Parathyroid adenoma (tissue), 2 donors: ENCODE results near the gene TACC3.

Experiments
- H2AFZ ChIP-seq: fragments of 300-600 bp; sonication (generic); one replicate; pipeline ENCODE4 v1.7.0; 2017; ENCODE audit warnings: antibody characterized with exemption, mild to moderate bottlenecking
- H3K27ac ChIP-seq: fragments of 300-600 bp; sonication (generic); one replicate; pipeline ENCODE4 v1.7.0; 2017
- H3K27me3 ChIP-seq: fragments of 300-600 bp; sonication (generic); one replicate; pipeline ENCODE4 v1.7.0; 2017; ENCODE audit warnings: low read length; ENCODE audit not compliant: control insufficient read depth, insufficient read depth
- H3K36me3 ChIP-seq: fragments of 300-600 bp; sonication (generic); one replicate; pipeline ENCODE4 v1.7.0; 2017; ENCODE audit warnings: low read length; ENCODE audit not compliant: control insufficient read depth, insufficient read depth
- H3K4me1 ChIP-seq: fragments of 300-600 bp; sonication (generic); one replicate; pipeline ENCODE4 v1.7.0; 2017; ENCODE audit warnings: control low read depth
- H3K4me2 ChIP-seq: fragments of 300-600 bp; sonication (generic); one replicate; pipeline ENCODE4 v1.7.0; 2017; ENCODE audit warnings: low read length
- H3K4me3 ChIP-seq: fragments of 300-600 bp; sonication (generic); one replicate; pipeline ENCODE4 v1.7.0; 2017; ENCODE audit warnings: low read depth, low read length
- H3K79me2 ChIP-seq: fragments of 300-600 bp; sonication (generic); one replicate; pipeline ENCODE4 v1.7.0; 2017; ENCODE audit warnings: control low read depth
- H3K9ac ChIP-seq: fragments of 300-600 bp; sonication (generic); one replicate; pipeline ENCODE4 v1.7.0; 2017; ENCODE audit warnings: mild to moderate bottlenecking
- H3K9me3 ChIP-seq: fragments of 300-600 bp; sonication (generic); one replicate; pipeline ENCODE4 v1.7.0; 2017; ENCODE audit warnings: low read length; ENCODE audit not compliant: control insufficient read depth
- TF ChIP-seq, protein P1 (sequence below): fragments of 300-600 bp; sonication (generic); IDR thresholded peaks from one replicate; pipeline ENCODE4 v1.7.0; 2017; ENCODE audit warnings: antibody characterized with exemption, mild to moderate bottlenecking
- donor health status: primary hyperparathyroidism.

Gene TACC3

DNA sequence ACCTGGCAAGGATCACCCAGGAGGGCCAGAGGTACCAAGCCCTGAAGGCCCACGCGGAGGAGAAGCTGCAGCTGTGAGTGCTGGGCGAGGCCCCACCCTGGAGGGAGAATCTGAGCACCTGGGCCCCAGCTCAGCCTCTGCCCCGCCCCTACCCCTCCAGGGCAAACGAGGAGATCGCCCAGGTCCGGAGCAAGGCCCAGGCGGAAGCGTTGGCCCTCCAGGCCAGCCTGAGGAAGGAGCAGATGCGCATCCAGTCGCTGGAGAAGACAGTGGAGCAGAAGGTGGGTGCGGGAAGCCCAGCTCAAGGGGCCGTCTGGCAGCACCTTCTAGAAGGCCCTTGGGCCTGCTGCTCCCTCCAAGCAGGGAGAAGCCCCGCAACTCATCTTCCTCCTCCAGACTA, 23.2 kb downstream of the TACC3 start:
- H3K9ac ChIP-seq = no peak overlapping the region
- no peak overlapping the region for H3K4me3 ChIP-seq
- no peak overlapping the region for H3K27ac ChIP-seq
- H3K4me2 ChIP-seq = no peak overlapping the region
- no peaks in the 10 kb centered on the region for H3K4me1 ChIP-seq
- no peaks in the 10 kb centered on the region for H3K79me2 ChIP-seq
- TF ChIP-seq, protein P1, sequence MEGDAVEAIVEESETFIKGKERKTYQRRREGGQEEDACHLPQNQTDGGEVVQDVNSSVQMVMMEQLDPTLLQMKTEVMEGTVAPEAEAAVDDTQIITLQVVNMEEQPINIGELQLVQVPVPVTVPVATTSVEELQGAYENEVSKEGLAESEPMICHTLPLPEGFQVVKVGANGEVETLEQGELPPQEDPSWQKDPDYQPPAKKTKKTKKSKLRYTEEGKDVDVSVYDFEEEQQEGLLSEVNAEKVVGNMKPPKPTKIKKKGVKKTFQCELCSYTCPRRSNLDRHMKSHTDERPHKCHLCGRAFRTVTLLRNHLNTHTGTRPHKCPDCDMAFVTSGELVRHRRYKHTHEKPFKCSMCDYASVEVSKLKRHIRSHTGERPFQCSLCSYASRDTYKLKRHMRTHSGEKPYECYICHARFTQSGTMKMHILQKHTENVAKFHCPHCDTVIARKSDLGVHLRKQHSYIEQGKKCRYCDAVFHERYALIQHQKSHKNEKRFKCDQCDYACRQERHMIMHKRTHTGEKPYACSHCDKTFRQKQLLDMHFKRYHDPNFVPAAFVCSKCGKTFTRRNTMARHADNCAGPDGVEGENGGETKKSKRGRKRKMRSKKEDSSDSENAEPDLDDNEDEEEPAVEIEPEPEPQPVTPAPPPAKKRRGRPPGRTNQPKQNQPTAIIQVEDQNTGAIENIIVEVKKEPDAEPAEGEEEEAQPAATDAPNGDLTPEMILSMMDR = no peak
- H3K27me3 ChIP-seq = no peaks in the 10 kb centered on the region
- no peaks in the 10 kb centered on the region for H3K9me3 ChIP-seq
- no peak overlapping the region for H2AFZ ChIP-seq
- H3K36me3 ChIP-seq = no peaks in the 10 kb centered on the region

DNA sequence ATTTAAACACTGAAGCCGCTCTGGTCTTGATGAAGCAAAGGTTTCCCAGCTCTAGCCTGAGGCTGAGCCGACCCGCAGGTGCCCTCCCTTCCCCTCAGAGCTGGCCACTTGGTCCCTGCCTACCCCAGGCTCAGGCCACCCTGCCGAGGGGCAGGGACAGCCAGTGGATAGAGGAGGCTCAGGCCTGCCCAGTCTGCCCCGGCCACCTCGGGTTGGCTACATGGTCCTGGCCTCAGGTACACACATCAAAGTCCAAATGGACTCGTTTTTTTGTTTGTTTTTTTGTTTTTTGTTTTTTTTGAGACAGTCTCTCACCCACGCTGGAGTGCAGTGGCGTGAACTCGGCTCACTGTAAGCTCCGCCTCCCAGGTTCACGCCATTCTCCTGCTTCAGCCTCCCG, 23.8 kb downstream of the TACC3 start:
- Histone ChIP-seq H3K36me3 (no peaks in the 10 kb centered on the region), H3K4me1 (no peaks in the 10 kb centered on the region), H3K4me2 (no peak overlapping the region), H2AFZ (no peak overlapping the region), H3K9ac (no peak overlapping the region), H3K27ac (no peak overlapping the region), H3K9me3 (no peaks in the 10 kb centered on the region), H3K27me3 (no peaks in the 10 kb centered on the region), H3K4me3 (no peak overlapping the region), H3K79me2 (no peaks in the 10 kb centered on the region)
- TF ChIP-seq, protein P1 = no peak

DNA sequence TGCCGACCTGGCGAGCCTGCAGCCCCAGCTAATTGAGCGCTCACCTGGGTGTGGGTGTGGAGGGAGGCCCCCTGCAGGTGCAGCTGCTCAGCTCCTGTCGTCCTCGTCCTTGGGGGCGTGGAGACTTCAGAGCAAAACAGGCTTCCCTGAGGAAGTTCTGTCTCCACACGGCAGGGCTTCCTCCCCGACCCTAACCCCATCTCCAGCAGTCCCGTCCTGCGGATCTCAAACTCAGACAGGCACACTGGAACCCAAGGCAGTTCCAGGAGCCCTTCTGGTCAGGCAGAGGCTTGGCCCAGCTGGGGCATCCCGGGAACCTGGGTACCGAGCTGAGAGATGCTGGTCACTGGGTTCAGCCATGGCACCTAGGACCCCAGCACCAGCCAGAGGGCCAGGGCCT, 24.4 kb downstream of the TACC3 start:
- Histone ChIP-seq H3K4me1 (no peaks in the 10 kb centered on the region), H3K79me2 (no peaks in the 10 kb centered on the region), H3K4me3 (no peak overlapping the region), H3K4me2 (no peak overlapping the region), H3K27me3 (no peaks in the 10 kb centered on the region), H3K9me3 (no peaks in the 10 kb centered on the region), H3K36me3 (no peaks in the 10 kb centered on the region), H3K9ac (no peak overlapping the region), H2AFZ (no peak overlapping the region), H3K27ac (no peak overlapping the region)
- TF ChIP-seq, protein P1 = no peak

DNA sequence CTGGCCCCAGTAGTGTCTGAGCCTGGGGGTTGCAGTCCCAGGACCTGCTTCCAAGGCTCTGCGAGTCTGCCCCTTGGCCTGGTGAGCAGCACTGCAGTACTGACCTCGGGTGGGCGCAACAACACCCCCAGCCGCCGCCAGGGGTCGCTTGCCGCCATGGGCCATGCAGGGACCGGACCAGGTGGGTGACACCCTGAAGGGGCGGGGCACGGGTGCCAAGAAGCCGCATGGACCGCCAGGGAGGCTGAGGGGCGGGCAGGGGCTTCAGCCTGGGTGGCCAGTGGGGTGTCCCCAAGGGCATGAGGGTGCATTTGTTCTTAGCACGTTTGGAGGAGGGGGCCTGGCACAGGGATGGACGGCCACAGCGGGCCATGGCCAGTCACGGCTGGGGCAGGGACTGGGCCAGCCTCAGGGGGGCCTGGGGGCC, 25.0 kb downstream of the TACC3 start:
- TF ChIP-seq, protein P1 = peak; percentile 51
- Histone ChIP-seq H3K4me2 (no peak overlapping the region), H3K4me3 (no peak overlapping the region)

DNA sequence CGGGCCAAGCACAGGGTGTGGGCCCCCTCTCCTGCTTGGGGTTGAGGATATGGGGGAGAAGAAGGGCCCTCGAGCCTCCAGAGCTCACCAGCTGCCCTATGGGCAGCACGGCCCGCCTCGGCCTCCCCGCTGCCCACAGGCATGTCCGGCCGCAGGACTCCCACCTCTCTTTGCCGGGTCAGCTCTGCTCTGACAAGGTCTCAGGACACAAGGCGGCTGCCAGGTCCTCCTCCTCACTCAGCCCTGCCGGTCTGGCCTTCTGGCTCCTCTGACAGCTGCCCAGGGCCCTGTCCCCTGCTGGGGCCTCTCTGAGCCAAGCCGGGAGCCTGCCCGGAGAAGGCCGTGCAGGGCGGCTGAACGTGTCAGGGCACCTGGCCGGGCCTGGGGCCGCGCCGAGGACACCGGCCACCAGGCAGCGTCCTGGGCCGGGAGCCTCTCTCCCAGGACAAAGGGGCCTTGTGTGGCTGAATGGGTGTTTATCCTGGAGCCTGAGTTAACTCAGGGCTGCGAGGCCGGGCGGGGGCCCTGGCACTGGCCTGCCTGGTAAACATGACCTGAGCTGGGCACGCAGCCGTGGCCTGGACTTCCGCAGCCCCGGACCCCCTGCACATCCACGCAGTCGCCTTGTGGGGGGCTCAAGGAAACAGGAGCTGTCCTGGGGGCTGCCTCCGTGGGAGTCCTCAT, 25.7 kb downstream of the TACC3 start:
- Histone ChIP-seq H3K27ac (no peak overlapping the region), H3K4me2 (no peak overlapping the region), H3K4me3 (no peak overlapping the region), H3K36me3 (no peaks in the 10 kb centered on the region), H3K4me1 (no peaks in the 10 kb centered on the region), H3K9me3 (no peaks in the 10 kb centered on the region), H2AFZ (no peak overlapping the region), H3K9ac (no peak overlapping the region), H3K27me3 (no peaks in the 10 kb centered on the region), H3K79me2 (no peaks in the 10 kb centered on the region)
- TF ChIP-seq, protein P1 = no peak

More for the DNA sequence above, 25.0 kb downstream of the TACC3 start:
- no peaks in the 10 kb centered on the region for H3K9me3 ChIP-seq
- no peaks in the 10 kb centered on the region for H3K4me1 ChIP-seq
- H3K27me3 ChIP-seq = no peaks in the 10 kb centered on the region
- no peaks in the 10 kb centered on the region for H3K79me2 ChIP-seq
- H2AFZ ChIP-seq = no peak overlapping the region
- no peak overlapping the region for H3K27ac ChIP-seq
- no peaks in the 10 kb centered on the region for H3K36me3 ChIP-seq
- no peak overlapping the region for H3K9ac ChIP-seq
